Measurements from ENCODE around the gene CYB5R3.

Gene CYB5R3

GRCh38 chr22:42649246-42650099 is at the start of gene CYB5R3:
Gene CYB5R3 (minus strand): TSS chr22:42649392. CDS start chr22:42649315, 77 bp downstream.
- DNase-seq: peak; percentile 76

- DNase-seq: no peak
These were observed 48.4 kb upstream of the CYB5R3 start for GRCh38 chr22:42697542-42698013.

- DNase-seq: no peak
These were observed 47.3 kb upstream of the CYB5R3 start for GRCh38 chr22:42696331-42696967.

- no peak for DNase-seq
These were observed 46.1 kb upstream of the CYB5R3 start for GRCh38 chr22:42695294-42695693.

GRCh38 chr22:42693763-42694683 is 44.8 kb upstream of the CYB5R3 start:
- DNase-seq: no peak

- no peak for DNase-seq
These were observed 44.0 kb upstream of the CYB5R3 start for GRCh38 chr22:42693055-42693762.

- no peak for DNase-seq
These were observed 43.3 kb upstream of the CYB5R3 start for GRCh38 chr22:42692239-42693054.

- DNase-seq: no peak
These were observed 42.2 kb upstream of the CYB5R3 start for GRCh38 chr22:42691440-42691839.

GRCh38 chr22:42688241-42689211 is 39.3 kb upstream of the CYB5R3 start:
- no peak for DNase-seq

- DNase-seq: no peak
These were observed 37.7 kb upstream of the CYB5R3 start for GRCh38 chr22:42686756-42687491.

GRCh38 chr22:42685941-42686653 is 36.9 kb upstream of the CYB5R3 start:
- DNase-seq: no peak

GRCh38 chr22:42684462-42685195 is 35.4 kb upstream of the CYB5R3 start:
- no peak for DNase-seq

GRCh38 chr22:42683578-42684283 is 34.5 kb upstream of the CYB5R3 start:
- DNase-seq: no peak

GRCh38 chr22:42682113-42682851 is 33.1 kb upstream of the CYB5R3 start:
- no peak for DNase-seq

- no peak for DNase-seq
These were observed 31.5 kb upstream of the CYB5R3 start for GRCh38 chr22:42680648-42681047.

GRCh38 chr22:42679691-42680090 is 30.5 kb upstream of the CYB5R3 start:
- no peak for DNase-seq

- no peak for DNase-seq
These were observed 29.7 kb upstream of the CYB5R3 start for GRCh38 chr22:42678894-42679293.
